Activated CD8-positive, alpha-beta memory T cell treated with anti-CD3 and anti-CD28 coated beads, Interleukin-2, amount 10 ng/mL, durations not matched to agents 7 days and 5 days (primary cell): Measurements from ENCODE around the gene ITGB2. TPM values are rescaled to one million over a fixed set of nuclear protein-coding genes. Genes with fewer than 3 reads are reported as not detected.
A peak's percentile ranks its signal among the peaks of the same experiment; 100 is the strongest.
"Not testable (repeated sequence)": the region's sequence is repeated elsewhere in the genome, so short reads cannot be mapped to it uniquely, and the experiment has no call there.

ENCODE experiments used
- ATAC-seq: fragments of 150-1000 bp; cut with Tn5 transposase; one replicate; pipeline ENCODE4 v1.10.0; 2021; ENCODE audit warnings: moderate library complexity
- CTCF ChIA-PET: fragments of 350-600 bp; sonication (Branson Sonifier 250); formaldehyde crosslinking; loops from one replicate; lab custom pipeline; 2021; ENCODE audit warnings: antibody characterized with exemption; lab: Charles Lee
- DNase-seq: peaks from one replicate; pipeline ENCODE4 v3.0.0-alpha.2; 2020
- H3K27ac Mint-ChIP-seq: one replicate; pipeline ENCODE4 v1.8.0; 2021; ENCODE audit warnings: mild to moderate bottlenecking, mixed read lengths
- H3K27me3 Mint-ChIP-seq: one replicate; pipeline ENCODE4 v1.8.0; 2021; ENCODE audit warnings: mixed read lengths
- H3K36me3 Mint-ChIP-seq: one replicate; pipeline ENCODE4 v1.8.0; 2021; ENCODE audit warnings: mild to moderate bottlenecking, mixed read lengths
- H3K4me1 Mint-ChIP-seq: one replicate; pipeline ENCODE4 v1.8.0; 2021; ENCODE audit warnings: mixed read lengths
- H3K4me3 Mint-ChIP-seq: one replicate; pipeline ENCODE4 v1.8.0; 2021; ENCODE audit warnings: mild to moderate bottlenecking, moderate library complexity, mixed read lengths
- H3K9me3 Mint-ChIP-seq: one replicate; pipeline ENCODE4 v1.8.0; 2022; ENCODE audit warnings: low read depth, mixed read lengths
- total RNA-seq, 2 experiments: library from RNA; stranded (reverse); gene quantifications; one replicate each; pipeline ENCODE4 v1.2.3, GENCODE V29; 2021

Gene ITGB2
- total RNA-seq, 2 experiments from 2014 or later, result 336 to 372 TPM

DNA sequence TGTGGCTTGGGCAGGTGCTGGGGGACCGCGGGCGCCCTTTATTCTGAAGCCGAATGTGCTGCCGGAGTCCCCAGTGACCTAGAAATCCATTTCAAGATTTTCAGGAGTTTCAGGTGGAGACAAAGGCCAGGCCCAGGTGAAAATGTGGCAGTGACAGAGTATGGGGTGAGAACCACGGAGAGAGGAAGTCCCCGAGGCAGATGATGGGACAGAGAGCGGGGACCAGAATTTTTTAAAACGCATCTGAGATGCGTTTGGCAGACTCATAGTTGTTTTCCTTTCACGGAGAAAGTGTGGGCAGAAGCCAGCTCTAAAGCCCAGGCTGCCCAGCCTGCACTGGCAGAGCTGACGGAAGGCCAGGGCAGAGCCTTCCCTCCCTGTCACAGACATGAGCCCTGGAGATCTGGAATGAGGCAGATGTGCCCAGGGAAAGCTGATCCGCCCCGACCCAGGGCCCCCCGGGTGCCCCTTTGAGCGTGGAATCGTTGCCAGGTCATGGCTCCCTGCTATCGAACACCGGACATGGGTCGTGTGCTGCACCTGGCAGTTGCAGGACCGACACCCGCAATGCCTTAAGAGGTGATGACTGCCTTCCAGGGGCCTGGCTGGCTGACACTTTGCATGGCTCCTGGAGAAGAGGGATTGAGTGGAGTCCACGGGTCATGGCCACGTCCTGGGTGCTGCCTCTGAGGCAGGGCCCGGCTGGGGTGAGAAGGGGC is 12.7 kb upstream of the ITGB2 start:
- Mint-ChIP-seq H3K27me3 (no peaks in the 10 kb centered on the region), H3K9me3 (no peaks in the 10 kb centered on the region), H3K36me3 (no peaks in the 10 kb centered on the region), H3K4me3 (no peak overlapping the region), H3K4me1 (peaks cover 35% of the 10 kb centered on the region), H3K27ac (no peak overlapping the region)
- ATAC-seq (no peak), DNase-seq (no peak)
- CTCF ChIA-PET, result interaction anchor here (0.8 to 10.9 kb wide), 14 partner anchors 9 to 207 kb away, joined by 3 to 185 read pairs (median 4); partner anchors contain the start of genes ITGB2, PTTG1IP and UBE2G2

- Mint-ChIP-seq H3K9me3 (no peaks in the 10 kb centered on the region), H3K36me3 (no peaks in the 10 kb centered on the region), H3K4me1 (peaks cover 42% of the 10 kb centered on the region), H3K27ac (no peak overlapping the region), H3K27me3 (no peaks in the 10 kb centered on the region), H3K4me3 (no peak overlapping the region)
- CTCF ChIA-PET, result interaction anchor here (0.5 to 10.9 kb wide), 22 partner anchors 8 to 287 kb away, joined by 3 to 185 read pairs (median 4); partner anchors contain the start of genes ITGB2, PTTG1IP, SLX9 and UBE2G2
- ATAC-seq (peak; percentile 66), DNase-seq (peak; percentile 77)
Measured at GRCh38 chr21:44932408-44933181, 11.9 kb upstream of the ITGB2 start.

- DNase-seq, result no peak
- Mint-ChIP-seq H3K27me3 (no peaks in the 10 kb centered on the region), H3K4me1 (peaks cover 50% of the 10 kb centered on the region), H3K27ac (peak overlapping the region; percentile 83), H3K9me3 (no peaks in the 10 kb centered on the region), H3K36me3 (no peaks in the 10 kb centered on the region), H3K4me3 (peak overlapping the region; percentile 67)
- CTCF ChIA-PET, result interaction anchor here (0.5 to 10.9 kb wide), 19 partner anchors 9 to 1059 kb away, joined by 3 to 185 read pairs (median 4); partner anchors contain the start of genes ITGB2, PTTG1IP, SLX9 and UBE2G2
- ATAC-seq, result peak; percentile 2
Measured at GRCh38 chr21:44931501-44932407, 11.1 kb upstream of the ITGB2 start.

- Mint-ChIP-seq H3K36me3 (no peaks in the 10 kb centered on the region), H3K27me3 (no peaks in the 10 kb centered on the region), H3K27ac (peak overlapping the region; percentile 83), H3K9me3 (no peaks in the 10 kb centered on the region), H3K4me1 (peaks cover 56% of the 10 kb centered on the region), H3K4me3 (peak overlapping the region; percentile 67)
- CTCF ChIA-PET, result interaction anchor here (1.4 to 10.9 kb wide), 8 partner anchors 10 to 207 kb away, joined by 5 to 185 read pairs (median 25); partner anchors contain the start of genes ITGB2, PTTG1IP, SLX9 and UBE2G2
- no peak for DNase-seq
- no peak for ATAC-seq
Measured at GRCh38 chr21:44931137-44931500, 10.4 kb upstream of the ITGB2 start.

DNA sequence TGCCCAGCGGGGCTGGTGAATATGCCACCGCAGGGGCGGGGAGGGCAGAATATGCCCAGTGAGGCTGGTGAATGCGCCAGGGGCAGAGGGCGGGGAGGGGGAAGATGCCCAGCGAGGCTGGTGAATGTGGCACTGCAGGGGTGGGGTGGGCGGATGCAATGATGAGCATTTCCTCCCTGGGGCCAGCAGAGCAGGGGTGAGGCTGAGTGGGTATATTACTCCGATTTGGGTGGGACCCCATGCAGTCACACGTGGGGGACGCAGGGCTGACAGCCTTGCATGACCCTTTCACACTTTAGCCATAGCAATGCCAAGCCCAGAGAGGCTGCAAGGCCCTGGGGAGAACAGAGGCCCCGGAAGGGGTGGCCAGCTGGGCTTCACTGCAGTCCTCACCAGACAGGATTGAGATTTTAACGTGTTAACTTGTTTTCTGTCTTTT is 9.9 kb upstream of the ITGB2 start:
- H3K36me3 Mint-ChIP-seq, result no peaks in the 10 kb centered on the region
- no peaks in the 10 kb centered on the region for H3K27me3 Mint-ChIP-seq
- peak overlapping the region; percentile 67 for H3K4me3 Mint-ChIP-seq
- peak; percentile 75 for DNase-seq
- CTCF ChIA-PET, result interaction anchor here (1.0 to 10.9 kb wide), 8 partner anchors 10 to 207 kb away, joined by 3 to 185 read pairs (median 25); partner anchors contain the start of genes ITGB2, PTTG1IP, SLX9 and UBE2G2
- no peaks in the 10 kb centered on the region for H3K9me3 Mint-ChIP-seq
- peak overlapping the region; percentile 83 for H3K27ac Mint-ChIP-seq
- H3K4me1 Mint-ChIP-seq, result peaks cover 61% of the 10 kb centered on the region
- no peak for ATAC-seq

GRCh38 chr21:44929799-44930542 is 9.3 kb upstream of the ITGB2 start:
- peak overlapping the region; percentile 83 for H3K27ac Mint-ChIP-seq
- no peaks in the 10 kb centered on the region for H3K36me3 Mint-ChIP-seq
- DNase-seq (no peak), ATAC-seq (no peak)
- no peaks in the 10 kb centered on the region for H3K9me3 Mint-ChIP-seq
- CTCF ChIA-PET, result interaction anchor here (1.0 to 10.9 kb wide), 7 partner anchors 14 to 208 kb away, joined by 3 to 185 read pairs (median 36); partner anchors contain the start of genes ITGB2, PTTG1IP and UBE2G2
- H3K27me3 Mint-ChIP-seq, result no peaks in the 10 kb centered on the region
- H3K4me1 Mint-ChIP-seq, result peaks cover 67% of the 10 kb centered on the region
- H3K4me3 Mint-ChIP-seq, result peak overlapping the region; percentile 13

- Mint-ChIP-seq H3K27ac (peak overlapping the region; percentile 83), H3K36me3 (no peaks in the 10 kb centered on the region), H3K4me1 (peaks cover 73% of the 10 kb centered on the region), H3K9me3 (no peaks in the 10 kb centered on the region), H3K27me3 (no peaks in the 10 kb centered on the region), H3K4me3 (peak overlapping the region; percentile 41)
- DNase-seq (no peak), ATAC-seq (no peak)
- CTCF ChIA-PET, result interaction anchor here (4.5 to 10.9 kb wide), 3 partner anchors 14 to 128 kb away, joined by 20 to 185 read pairs (median 39); partner anchors contain the start of genes ITGB2 and UBE2G2
Measured at GRCh38 chr21:44929242-44929798, 8.6 kb upstream of the ITGB2 start.

DNA sequence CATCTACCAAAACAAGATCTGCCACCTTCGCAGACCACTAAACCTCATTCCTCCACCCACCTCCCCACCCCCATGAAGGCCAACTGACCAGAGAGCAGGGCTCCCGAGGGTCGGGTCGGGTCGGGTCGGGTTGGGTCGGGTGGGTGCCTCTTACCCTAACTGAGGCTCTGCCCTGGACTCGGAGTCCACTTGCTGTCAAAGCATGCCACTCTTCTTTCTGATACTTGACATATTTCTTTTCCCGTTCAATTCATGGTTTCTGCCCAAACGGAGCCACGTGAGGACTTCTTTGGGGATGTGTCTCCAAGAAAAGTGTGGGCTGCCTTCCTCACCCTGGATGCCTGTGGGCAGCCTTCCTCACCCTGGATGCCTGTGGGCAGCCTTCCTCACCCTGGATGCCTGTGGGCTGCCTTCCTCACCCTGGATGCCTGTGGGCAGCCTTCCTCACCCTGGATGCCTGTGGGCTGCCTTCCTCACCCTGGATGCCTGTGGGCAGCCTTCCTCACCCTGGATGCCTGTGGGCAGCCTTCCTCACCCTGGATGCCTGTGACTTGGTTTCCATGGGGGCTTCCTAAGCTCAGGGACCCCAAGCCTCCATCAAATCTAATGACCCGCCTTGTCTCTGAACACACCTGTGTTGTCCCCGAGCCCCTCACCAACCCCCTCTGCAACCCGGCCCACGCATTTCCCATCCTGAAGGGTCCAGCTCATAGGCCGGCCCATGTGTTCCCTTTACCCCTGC is 8.0 kb upstream of the ITGB2 start:
- H3K4me3 Mint-ChIP-seq, result peak overlapping the region; percentile 72
- not testable (repeated sequence) for H3K27me3 Mint-ChIP-seq, DNase-seq, H3K36me3 Mint-ChIP-seq, ATAC-seq, H3K9me3 Mint-ChIP-seq
- H3K4me1 Mint-ChIP-seq, result peaks cover 79% of the 10 kb centered on the region
- CTCF ChIA-PET, result interaction anchor here (1.6 to 10.9 kb wide), 6 partner anchors 13 to 151 kb away, joined by 5 to 185 read pairs (median 14); partner anchors contain the start of genes ITGB2, PTTG1IP and UBE2G2
- peak overlapping the region; percentile 93 for H3K27ac Mint-ChIP-seq

- CTCF ChIA-PET, result interaction anchor here (1.1 to 10.9 kb wide), 10 partner anchors 12 to 211 kb away, joined by 3 to 185 read pairs (median 5); partner anchors contain the start of genes ITGB2, PTTG1IP and UBE2G2
- Mint-ChIP-seq H3K36me3 (peaks cover 6% of the 10 kb centered on the region), H3K4me1 (peaks cover 78% of the 10 kb centered on the region), H3K27ac (peak overlapping the region; percentile 93), H3K9me3 (no peaks in the 10 kb centered on the region), H3K4me3 (peak overlapping the region; percentile 72), H3K27me3 (no peaks in the 10 kb centered on the region)
- DNase-seq, result peak; percentile 91
- peak; percentile 60 for ATAC-seq
Measured at GRCh38 chr21:44927587-44928461, 7.1 kb upstream of the ITGB2 start.

DNA sequence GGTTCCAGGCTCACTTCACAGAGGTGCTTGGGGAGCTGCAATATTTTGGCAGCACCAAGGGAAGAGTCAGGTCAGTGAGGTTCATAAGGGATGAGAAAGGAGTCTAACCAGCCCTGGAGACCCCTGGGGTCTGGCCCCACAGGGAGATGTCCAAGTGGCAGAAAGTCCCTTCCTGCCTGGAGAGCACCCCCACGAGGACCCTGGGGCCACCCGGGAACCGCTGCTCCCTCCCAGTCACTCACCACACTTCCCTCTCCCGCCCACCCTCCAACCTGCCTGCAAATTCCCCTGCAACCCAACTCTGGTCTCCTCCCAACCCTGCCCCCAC is 6.5 kb upstream of the ITGB2 start:
- H3K27ac Mint-ChIP-seq, result peak overlapping the region; percentile 93
- DNase-seq, result no peak
- no peaks in the 10 kb centered on the region for H3K27me3 Mint-ChIP-seq
- CTCF ChIA-PET, result interaction anchor here (0.8 to 10.9 kb wide), 14 partner anchors 11 to 225 kb away, joined by 3 to 185 read pairs (median 4); partner anchors contain the start of genes ITGB2, PTTG1IP, SLX9 and UBE2G2
- H3K9me3 Mint-ChIP-seq, result no peaks in the 10 kb centered on the region
- peaks cover 78% of the 10 kb centered on the region for H3K4me1 Mint-ChIP-seq
- H3K36me3 Mint-ChIP-seq, result peaks cover 7% of the 10 kb centered on the region
- peak overlapping the region; percentile 72 for H3K4me3 Mint-ChIP-seq
- ATAC-seq, result no peak
